SK-N-SH treated with all-trans-retinoic acid at 6 μM for 48 hours (cell line): ENCODE data around the gene RAB30.

ENCODE experiments used
- ATAC-seq: fragments of 200-7000 bp; cut with Tn5 transposase; 3 replicates; pipeline ENCODE4 v1.9.1; 2020; ENCODE audit warnings: mild to moderate bottlenecking, moderate library complexity
- BACH2 ChIP-seq: fragments of 250-450 bp; sonication (Bioruptor Pico); IDR thresholded peaks from 2 replicates; pipeline ENCODE4 v1.9.0; 2021; ENCODE audit warnings: mild to moderate bottlenecking, borderline replicate concordance
- CREB5 ChIP-seq: fragments of 250-450 bp; sonication (Bioruptor Pico); IDR thresholded peaks from 2 replicates; pipeline ENCODE4 v1.5.1; 2020; ENCODE audit warnings: low read depth, mild to moderate bottlenecking, moderate library complexity
- CSDC2 ChIP-seq: fragments of 250-450 bp; sonication (Bioruptor Pico); IDR thresholded peaks from 2 replicates; pipeline ENCODE4 v1.5.0; 2020; ENCODE audit warnings: mild to moderate bottlenecking, moderate library complexity
- CSRNP3 ChIP-seq: fragments of 250-450 bp; sonication (Bioruptor Pico); IDR thresholded peaks from 2 replicates; pipeline ENCODE4 v1.5.1; 2021; ENCODE audit warnings: mild to moderate bottlenecking, moderate library complexity
- ESRRG ChIP-seq: fragments of 250-450 bp; sonication (Bioruptor Pico); IDR thresholded peaks from 2 replicates; pipeline ENCODE4 v1.6.1; 2021; ENCODE audit warnings: mild to moderate bottlenecking
- GLIS3 ChIP-seq: fragments of 250-450 bp; sonication (Bioruptor Pico); IDR thresholded peaks from 2 replicates; pipeline ENCODE4 v1.5.0; 2020; ENCODE audit warnings: mild to moderate bottlenecking, moderate library complexity
- OSR1 ChIP-seq: fragments of 250-450 bp; sonication (Bioruptor Pico); IDR thresholded peaks from 2 replicates; pipeline ENCODE4 v1.8.0; 2022; ENCODE audit warnings: moderate library complexity, mild to moderate bottlenecking, inconsistent platforms
- PATZ1 ChIP-seq: fragments of 250-450 bp; sonication (Bioruptor Pico); IDR thresholded peaks from 2 replicates; pipeline ENCODE4 v1.8.0; 2020; ENCODE audit warnings: mild to moderate bottlenecking, moderate library complexity, borderline replicate concordance
- POU6F1 ChIP-seq: fragments of 250-450 bp; sonication (Bioruptor Pico); IDR thresholded peaks from 2 replicates; pipeline ENCODE4 v1.8.0; 2021; ENCODE audit warnings: low read depth, mild to moderate bottlenecking, moderate library complexity, borderline replicate concordance
- PPARA ChIP-seq: fragments of 250-450 bp; sonication (Bioruptor Pico); IDR thresholded peaks from 2 replicates; pipeline ENCODE4 v1.5.0; 2020; ENCODE audit warnings: mild to moderate bottlenecking, borderline replicate concordance
- SNAI2 ChIP-seq: fragments of 250-450 bp; sonication (Bioruptor Pico); IDR thresholded peaks from 2 replicates; pipeline ENCODE4 v1.5.0; 2020; ENCODE audit warnings: mild to moderate bottlenecking, moderate library complexity
- TCF4 ChIP-seq: fragments of 250-450 bp; sonication (Bioruptor Pico); IDR thresholded peaks from 2 replicates; pipeline ENCODE4 v1.8.0; 2021; ENCODE audit warnings: mild to moderate bottlenecking, moderate library complexity, borderline replicate concordance
- TSHZ2 ChIP-seq: fragments of 250-450 bp; sonication (Bioruptor Pico); IDR thresholded peaks from 2 replicates; pipeline ENCODE4 v1.5.0; 2020; ENCODE audit warnings: mild to moderate bottlenecking, moderate library complexity
- ZC3H10 ChIP-seq: fragments of 250-450 bp; sonication (Bioruptor Pico); IDR thresholded peaks from 2 replicates; pipeline ENCODE4 v1.5.1; 2021; ENCODE audit warnings: mild to moderate bottlenecking, moderate library complexity
- ZFP3 ChIP-seq: fragments of 250-450 bp; sonication (Bioruptor Pico); IDR thresholded peaks from 2 replicates; pipeline ENCODE4 v1.5.0; 2020; ENCODE audit warnings: mild to moderate bottlenecking, moderate library complexity
- ZFP30 ChIP-seq: fragments of 450-650 bp; formaldehyde crosslinking; IDR thresholded peaks from 2 replicates; pipeline ENCODE4 v1.5.0; 2022; ENCODE audit warnings: mild to moderate bottlenecking, moderate library complexity
- ZNF70 ChIP-seq: fragments of 450-650 bp; formaldehyde crosslinking; IDR thresholded peaks from 2 replicates; pipeline ENCODE4 v1.5.0; 2020; ENCODE audit warnings: mild to moderate bottlenecking, moderate library complexity
- ZNF8 ChIP-seq: fragments of 450-650 bp; formaldehyde crosslinking; IDR thresholded peaks from 2 replicates; pipeline ENCODE4 v1.5.0; 2020; ENCODE audit warnings: mild to moderate bottlenecking, moderate library complexity

Gene RAB30

GRCh38 chr11:83033972-83034672 is 37.6 kb downstream of the RAB30 start (continued):
- TF ChIP-seq CSRNP3 (CRISPR knock-in tag) (0 out of 2 replicates have a peak, but pooled peaks have one; percentile 22), ESRRG (no peak), ZC3H10 (CRISPR knock-in tag) (no peak), PPARA (CRISPR knock-in tag) (no peak), OSR1 (CRISPR knock-in tag) (no peak), ZNF70 (CRISPR knock-in tag) (no peak), TCF4 (CRISPR knock-in tag) (peak; percentile 83), ZFP3 (0 out of 2 replicates have a peak, but pooled peaks have one; percentile 38), ZNF8 (CRISPR knock-in tag) (no peak), SNAI2 (no peak), CSDC2 (no peak), BACH2 (CRISPR knock-in tag) (no peak)
- TF ChIP-seq, all 23 proteins: peak for 5

- TF ChIP-seq TSHZ2 (CRISPR knock-in tag), result no peak
- no peak for TF ChIP-seq ZFP30
- ATAC-seq, result 0 out of 3 replicates have a peak, but pooled peaks have one; percentile 7
Observed at GRCh38 chr11:83033371-83033770, 38.3 kb downstream of the RAB30 start.

- no peak for ATAC-seq
- no peak for TF ChIP-seq OSR1 (CRISPR knock-in tag)
- no peak for TF ChIP-seq PPARA (CRISPR knock-in tag)
- TF ChIP-seq SNAI2, result no peak
- TF ChIP-seq POU6F1 (CRISPR knock-in tag), result no peak
- no peak for TF ChIP-seq CSDC2
- no peak for TF ChIP-seq PATZ1 (CRISPR knock-in tag)
- TF ChIP-seq BACH2 (CRISPR knock-in tag), result no peak
- no peak for TF ChIP-seq ZC3H10 (CRISPR knock-in tag)
- no peak for TF ChIP-seq GLIS3 (CRISPR knock-in tag)
- no peak for TF ChIP-seq CSRNP3 (CRISPR knock-in tag)
- no peak for TF ChIP-seq CREB5 (CRISPR knock-in tag)
Observed at GRCh38 chr11:83031127-83031526, 40.6 kb downstream of the RAB30 start.
